AG04450 (cell line): ENCODE results near the gene DNAH8. TPM values are rescaled to one million over a fixed set of nuclear protein-coding genes. Genes with fewer than 3 reads are reported as not detected.

Experiments
- CTCF ChIA-PET: fragments of 300-600, 350-600 bp; formaldehyde crosslinking; extraction: SDS; loops from one replicate; lab custom pipeline; 2022; ENCODE audit warnings: antibody characterized with exemption, inconsistent platforms; lab: Charles Lee
- POLR2A ChIA-PET: fragments of 350-600 bp; formaldehyde crosslinking; extraction: SDS; loops from one replicate; lab custom pipeline; 2021; ENCODE audit warnings: antibody characterized with exemption, inconsistent platforms; lab: Yijun Ruan, JAX
- DNase-seq: peaks from one replicate; pipeline ENCODE4 v3.0.0-alpha.2; 2011; ENCODE audit warnings: low read depth, low spot score
- H3K27ac ChIP-seq: one replicate; pipeline ENCODE4 v1.5.1; 2012; ENCODE audit warnings: low read depth, low read length, control low read depth
- H3K27me3 ChIP-seq: one replicate; pipeline ENCODE4 v1.6.0; 2012; ENCODE audit warnings: low read length; ENCODE audit not compliant: control insufficient read depth, insufficient read depth
- H3K4me3 ChIP-seq: 2 replicates; pipeline ENCODE4 v1.5.1; 2011; ENCODE audit warnings: mild to moderate bottlenecking, low read depth, low read length, control low read depth
- H3K9me3 ChIP-seq: 2 replicates; pipeline ENCODE4 v1.5.1; 2012; ENCODE audit warnings: low read length; ENCODE audit not compliant: control insufficient read depth, insufficient read depth
- CTCF ChIP-seq: IDR thresholded peaks from 2 replicates; pipeline ENCODE4 v1.5.1; 2011; ENCODE audit warnings: low read depth, low read length, control low read depth, inconsistent platforms
- polyA plus RNA-seq: library from polyadenylated mRNA; depleted of rRNA; stranded (reverse); fragments of >200 nt; gene quantifications from 2 replicates; pipeline ENCODE4 v1.2.3, GENCODE V29; 2011

Gene DNAH8
- polyA plus RNA-seq, 1 experiment: not detected

GRCh38 chr6:38824243-38824894, 109.3 kb downstream of the DNAH8 start:
- H3K9me3 ChIP-seq: no peaks in the 10 kb centered on the region
- CTCF ChIA-PET: no interaction called here

GRCh38 chr6:38827024-38827423, 111.9 kb downstream of the DNAH8 start:
- TF ChIP-seq CTCF: no peak
- POLR2A ChIA-PET: no interaction called here
- no peaks in the 10 kb centered on the region for H3K9me3 ChIP-seq
- CTCF ChIA-PET: no interaction called here
- no peak overlapping the region for H3K27ac ChIP-seq
- H3K4me3 ChIP-seq: no peak overlapping the region
- no peak for DNase-seq
- no peaks in the 10 kb centered on the region for H3K27me3 ChIP-seq

More at GRCh38 chr6:38824243-38824894, 109.3 kb downstream of the DNAH8 start:
- no peaks in the 10 kb centered on the region for H3K27me3 ChIP-seq
- DNase-seq: no peak
- POLR2A ChIA-PET: no interaction called here
- TF ChIP-seq CTCF: no peak
- H3K27ac ChIP-seq: no peak overlapping the region
- H3K4me3 ChIP-seq: no peak overlapping the region

GRCh38 chr6:38831865-38832264, 116.8 kb downstream of the DNAH8 start:
- H3K4me3 ChIP-seq: no peak overlapping the region
- ChIA-PET CTCF (no interaction called here), POLR2A (no interaction called here)
- TF ChIP-seq CTCF: no peak
- no peaks in the 10 kb centered on the region for H3K27me3 ChIP-seq
- no peak for DNase-seq
- H3K9me3 ChIP-seq: no peaks in the 10 kb centered on the region
- H3K27ac ChIP-seq: no peak overlapping the region

GRCh38 chr6:38833320-38833719, 118.2 kb downstream of the DNAH8 start:
- no peak for TF ChIP-seq CTCF
- Histone ChIP-seq H3K27ac (no peak overlapping the region), H3K27me3 (no peaks in the 10 kb centered on the region), H3K4me3 (no peak overlapping the region), H3K9me3 (no peaks in the 10 kb centered on the region)
- no peak for DNase-seq
- ChIA-PET CTCF (no interaction called here), POLR2A (no interaction called here)

GRCh38 chr6:38836585-38836984, 121.5 kb downstream of the DNAH8 start:
- Histone ChIP-seq H3K27ac (no peak overlapping the region), H3K27me3 (no peaks in the 10 kb centered on the region), H3K9me3 (no peaks in the 10 kb centered on the region), H3K4me3 (no peak overlapping the region)
- ChIA-PET CTCF (no interaction called here), POLR2A (no interaction called here)
- DNase-seq: no peak
- TF ChIP-seq CTCF: no peak
